IMR-90 (cell line): ENCODE results near the gene USP20. TPM values are rescaled to one million over a fixed set of nuclear protein-coding genes. Genes with fewer than 3 reads are reported as not detected.

ENCODE experiments used
- ATAC-seq: fragments of 200-7000 bp; cut with Tn5 transposase; 2 replicates; pipeline ENCODE4 v1.9.1; 2020; ENCODE audit warnings: low read depth, mild to moderate bottlenecking, moderate library complexity
- BruUV-seq: library from RNA; stranded (reverse); fragments of 400-500 nt; replicated peaks from 2 replicates; lab custom pipeline; 2021; lab: Mats Ljungman, UMichigan
- CTCF ChIA-PET: fragments of 300-600 bp; formaldehyde crosslinking; extraction: SDS; loops from one replicate; lab custom pipeline; 2021; ENCODE audit warnings: antibody characterized with exemption; lab: Yijun Ruan, JAX
- POLR2A ChIA-PET: fragments of 300-600 bp; sonication (Branson Sonifier 250); formaldehyde crosslinking; loops from one replicate; lab custom pipeline; 2022; ENCODE audit warnings: antibody characterized with exemption; ENCODE audit not compliant: unreplicated experiment; lab: Charles Lee
- DNase-seq: peaks from one replicate; pipeline ENCODE4 v3.0.0; 2013
- H2AFZ ChIP-seq: replicated peaks from 2 replicates; pipeline ENCODE3; 2013; ENCODE audit warnings: low read length, mild to moderate bottlenecking; ENCODE audit not compliant: poor library complexity
- H2AK5ac ChIP-seq: 2 replicates; pipeline ENCODE4 v1.6.1; 2013; ENCODE audit warnings: low read depth, low read length, inconsistent platforms
- H2AK9ac ChIP-seq: replicated peaks from 2 replicates; pipeline ENCODE3; 2013; ENCODE audit warnings: mild to moderate bottlenecking, low read depth, low read length, moderate library complexity; ENCODE audit not compliant: poor library complexity
- H2BK120ac ChIP-seq: 2 replicates; pipeline ENCODE4 v1.6.1; 2013; ENCODE audit warnings: low read depth, low read length, inconsistent platforms
- H2BK15ac ChIP-seq: 3 replicates; pipeline ENCODE4 v1.6.1; 2013; ENCODE audit warnings: low read depth, low read length, inconsistent platforms
- H2BK20ac ChIP-seq: 2 replicates; pipeline ENCODE4 v1.6.1; 2013; ENCODE audit warnings: low read depth, mild to moderate bottlenecking, inconsistent platforms, low read length, moderate library complexity
- H2BK5ac ChIP-seq: 2 replicates; pipeline ENCODE4 v1.6.1; 2013; ENCODE audit warnings: mild to moderate bottlenecking, low read depth, low read length, inconsistent platforms; ENCODE audit not compliant: poor library complexity, severe bottlenecking
- H3K14ac ChIP-seq: replicated peaks from 2 replicates; pipeline ENCODE4 v1.6.1; 2013; ENCODE audit warnings: low read depth, low read length, inconsistent platforms
- H3K18ac ChIP-seq: 2 replicates; pipeline ENCODE4 v1.6.1; 2013; ENCODE audit warnings: low read depth, low read length, control low read depth
- H3K23ac ChIP-seq: 2 replicates; pipeline ENCODE4 v1.6.1; 2013; ENCODE audit warnings: low read depth, low read length, inconsistent platforms
- H3K27ac ChIP-seq: 2 replicates; pipeline ENCODE4 v1.5.1; 2013; ENCODE audit warnings: mild to moderate bottlenecking, control low read depth, low read length; ENCODE audit not compliant: insufficient read depth
- H3K27me3 ChIP-seq: 2 replicates; pipeline ENCODE4 v1.6.1; 2013; ENCODE audit warnings: low read length; ENCODE audit not compliant: control insufficient read depth, insufficient read depth
- H3K36me3 ChIP-seq: 2 replicates; pipeline ENCODE4 v1.6.1; 2013; ENCODE audit warnings: low read length, mixed read lengths; ENCODE audit not compliant: control insufficient read depth, insufficient read depth
- H3K4ac ChIP-seq: 2 replicates; pipeline ENCODE4 v1.6.1; 2013; ENCODE audit warnings: low read depth, low read length, inconsistent platforms
- H3K4me1 ChIP-seq: 2 replicates; pipeline ENCODE4 v1.6.1; 2013; ENCODE audit warnings: low read length, mixed read lengths; ENCODE audit not compliant: control insufficient read depth, insufficient read depth
- H3K4me2 ChIP-seq: 2 replicates; pipeline ENCODE4 v1.6.1; 2013; ENCODE audit warnings: low read depth, mild to moderate bottlenecking, control low read depth, low read length, moderate library complexity
- H3K4me3 ChIP-seq: 2 replicates; pipeline ENCODE4 v1.5.1; 2013; ENCODE audit warnings: low read depth, mild to moderate bottlenecking, control low read depth, low read length, moderate library complexity; ENCODE audit not compliant: insufficient read depth
- H3K56ac ChIP-seq: 2 replicates; pipeline ENCODE4 v1.6.1; 2013; ENCODE audit warnings: low read length, inconsistent platforms; ENCODE audit not compliant: insufficient read depth; ENCODE audit errors: extremely low read depth
- H3K79me1 ChIP-seq, 2 experiments: 2 replicates each; pipeline ENCODE4 v1.6.1; 2013; ENCODE audit warnings: low read length in 2 of 2, inconsistent platforms in 1 of 2, low read depth in 1 of 2
- H3K9ac ChIP-seq: 2 replicates; pipeline ENCODE4 v1.6.1; 2013; ENCODE audit warnings: low read depth, low read length, control low read depth
- H3K9me1 ChIP-seq: 2 replicates; pipeline ENCODE4 v1.6.1; 2013; ENCODE audit warnings: low read length, inconsistent platforms; ENCODE audit not compliant: insufficient read depth
- H3K9me3 ChIP-seq: 2 replicates; pipeline ENCODE4 v1.6.1; 2013; ENCODE audit warnings: low read length; ENCODE audit not compliant: control insufficient read depth, insufficient read depth
- H4K20me1 ChIP-seq: 2 replicates; pipeline ENCODE4 v1.6.1; 2013; ENCODE audit warnings: low read length, inconsistent platforms; ENCODE audit not compliant: insufficient read depth
- H4K5ac ChIP-seq: 2 replicates; pipeline ENCODE4 v1.6.1; 2013; ENCODE audit warnings: mild to moderate bottlenecking, low read depth, low read length, control low read depth
- H4K8ac ChIP-seq, 2 experiments: 2 replicates each; pipeline ENCODE4 v1.6.1; 2013; ENCODE audit warnings: low read depth in 2 of 2, low read length in 2 of 2, control low read depth in 1 of 2, inconsistent platforms in 1 of 2
- H4K91ac ChIP-seq: 2 replicates; pipeline ENCODE4 v1.6.1; 2013; ENCODE audit warnings: low read depth, low read length, inconsistent platforms; ENCODE audit not compliant: insufficient read depth
- MAZ ChIP-seq: IDR thresholded peaks from 2 replicates; pipeline ENCODE4 v1.6.1; 2012; ENCODE audit warnings: low read depth, mild to moderate bottlenecking, low read length, improper control_type of control experiment, moderate library complexity, borderline replicate concordance
- MXI1 ChIP-seq: IDR thresholded peaks from 2 replicates; pipeline ENCODE4 v1.6.1; 2012; ENCODE audit warnings: low read depth, mild to moderate bottlenecking, low read length, moderate library complexity, borderline replicate concordance
- POLR2A ChIP-seq: IDR thresholded peaks from 2 replicates; pipeline ENCODE4 v1.6.1; 2012; ENCODE audit warnings: mild to moderate bottlenecking, low read depth, low read length
- RFX5 ChIP-seq: IDR thresholded peaks from 2 replicates; pipeline ENCODE4 v1.8.0; 2012; ENCODE audit warnings: low read depth, mild to moderate bottlenecking, low read length, moderate library complexity
- WGBS, 2 experiments: methylation state at CpG; one replicate each; pipeline versions ENCODE4 v1.1.5 to v1.1.7; 2013; ENCODE audit warnings: missing lambda C conversion rate in 2 of 2; ENCODE audit not compliant: insufficient read length in 1 of 2; ENCODE audit errors: extremely low coverage in 2 of 2; 5-methylcytosine and 5-hydroxymethylcytosine counted together
- dilution Hi-C: fragments of 300-500 bp; cut with HindIII; formaldehyde crosslinking; loops from one replicate; pipeline ENCODE4 v1.14.3; 2018; ENCODE audit warnings: low sequenced_read_pairs; ENCODE audit not compliant: unreplicated experiment
- in situ Hi-C: fragments of 300-500 bp; cut with MboI; formaldehyde crosslinking; loops from 3 replicates; pipeline ENCODE4 v1.14.3; 2019; ENCODE audit warnings: low sequenced_read_pairs, inconsistent platforms, mixed read lengths
- intact Hi-C: fragments of 100-400 bp; cut with micrococcal nuclease; formaldehyde crosslinking; loops from 2 replicates; pipeline ENCODE4 v1.10.0; 2022
- polyA plus RNA-seq, 3 experiments: library from polyadenylated mRNA; depleted of rRNA; stranded (reverse); fragments of >200 nt; gene quantifications; 2 replicates each; pipeline ENCODE4 v1.2.3, GENCODE V29; 2012; ENCODE audit warnings: low replicate concordance in 1 of 3
- total RNA-seq: library from RNA; depleted of rRNA; stranded (reverse); fragments of >200 nt; gene quantifications from 2 replicates; pipeline ENCODE4 v1.2.3, GENCODE V29; 2012
- TF ChIP-seq, protein P1 (sequence below): fragments of 150-350 bp; IDR thresholded peaks from 2 replicates; pipeline ENCODE4 v1.6.1; 2017; ENCODE audit warnings: mild to moderate bottlenecking, antibody characterized with exemption, low read length, low read depth

The USP20 gene
- total and polyA plus RNA-seq, 2 of the 4 experiments (the other 2 are of a cell fraction): 3.8 to 21.6 TPM

DNA sequence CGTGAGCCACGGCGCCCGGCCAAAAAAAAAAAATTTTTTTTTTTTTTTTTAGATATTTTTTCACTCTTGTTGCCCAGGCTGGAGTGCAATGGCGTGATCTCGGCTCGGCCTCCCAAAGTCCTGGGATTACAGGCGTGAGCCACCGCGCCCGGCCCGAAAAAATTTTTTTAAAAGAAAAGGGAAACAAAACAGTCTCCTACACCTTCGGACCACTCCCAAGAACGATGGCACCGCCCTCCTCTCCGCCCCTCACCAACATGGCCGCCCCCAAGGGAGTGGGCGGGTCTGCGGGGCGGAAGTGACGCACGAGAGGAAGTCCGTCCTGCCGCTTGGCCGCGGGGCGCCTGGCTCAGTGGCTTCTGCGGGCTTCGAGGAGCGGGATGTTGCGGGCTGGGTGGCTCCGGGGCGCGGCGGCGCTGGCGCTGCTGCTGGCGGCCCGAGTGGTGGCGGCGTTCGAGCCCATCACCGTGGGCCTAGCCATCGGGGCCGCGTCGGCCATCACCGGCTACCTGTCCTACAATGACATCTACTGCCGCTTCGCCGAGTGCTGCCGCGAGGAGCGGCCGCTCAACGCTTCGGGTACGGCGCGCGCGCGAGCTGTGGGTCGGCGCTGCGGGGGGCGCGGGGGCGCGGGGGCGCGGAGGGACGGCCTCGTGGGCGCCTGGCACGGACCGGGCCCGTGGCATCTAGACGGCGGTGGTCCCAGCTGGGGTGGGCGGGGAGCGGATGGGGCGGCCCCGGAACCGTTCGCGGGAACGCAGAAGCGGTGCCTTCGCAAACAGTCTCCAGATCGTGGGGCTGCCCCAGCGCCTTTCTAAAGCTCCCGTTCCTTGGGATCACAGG is 32.2 kb upstream of the USP20 start, which contains the start of gene TOR1B:
Gene TOR1B, plus strand, starts transcription at position 352 of the 843 bp plus-strand sequence. Its CDS starts 29 bp downstream, at position 381.
- H2AFZ ChIP-seq: peak within 1 kb of the TSS; percentile 99
- H3K9me3 ChIP-seq: no peaks in the 10 kb centered on the region
- peaks cover 23 to 25% of the 10 kb centered on the region in 2 experiments for H3K79me1 ChIP-seq
- peak within 1 kb of the TSS; percentile 99 for H3K4me2 ChIP-seq
- H3K23ac ChIP-seq: peak within 1 kb of the TSS; percentile 80; the same call in 1 of the 2 replicates
- BruUV-seq: no TSS peak
- peak within 1 kb of the TSS; percentile 51 for H3K4ac ChIP-seq
- peak within 1 kb of the TSS; percentile 71 for H3K4me3 ChIP-seq
- H2BK120ac ChIP-seq: no peak within 1 kb of the TSS
- no peak for TF ChIP-seq RFX5
- TF ChIP-seq MAZ: peak; percentile 36; the same call in 1 of the 2 replicates
- TF ChIP-seq, protein P1, sequence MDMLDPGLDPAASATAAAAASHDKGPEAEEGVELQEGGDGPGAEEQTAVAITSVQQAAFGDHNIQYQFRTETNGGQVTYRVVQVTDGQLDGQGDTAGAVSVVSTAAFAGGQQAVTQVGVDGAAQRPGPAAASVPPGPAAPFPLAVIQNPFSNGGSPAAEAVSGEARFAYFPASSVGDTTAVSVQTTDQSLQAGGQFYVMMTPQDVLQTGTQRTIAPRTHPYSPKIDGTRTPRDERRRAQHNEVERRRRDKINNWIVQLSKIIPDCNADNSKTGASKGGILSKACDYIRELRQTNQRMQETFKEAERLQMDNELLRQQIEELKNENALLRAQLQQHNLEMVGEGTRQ: no peak
- peak; percentile 88 for TF ChIP-seq POLR2A
- TF ChIP-seq MXI1: peak; percentile 64; the same call in 1 of the 2 replicates
- H3K14ac ChIP-seq: peak within 1 kb of the TSS; percentile 6; the same call in 1 of the 2 replicates
- dilution Hi-C loops: no loop called here
- ATAC-seq: peak; percentile 97
- intact Hi-C loops: no loop called here
- H3K9ac ChIP-seq: peak within 1 kb of the TSS; percentile 83
- no peak within 1 kb of the TSS for H2BK15ac ChIP-seq
- H2BK5ac ChIP-seq: no peak within 1 kb of the TSS
- H3K36me3 ChIP-seq: peaks cover 8% of the 10 kb centered on the region
- H3K56ac ChIP-seq: peak within 1 kb of the TSS; percentile 18; the same call in 1 of the 2 replicates
- H3K9me1 ChIP-seq: peaks cover 3% of the 10 kb centered on the region; the same call in 1 of the 2 replicates
- DNase-seq: peak; percentile 87
- peak within 1 kb of the TSS; percentile 45; the same call in 1 of the 2 replicates for H3K27ac ChIP-seq
- peak within 1 kb of the TSS in 1 of 2 experiments; percentile 69; a peak in 1 of 4 replicates for H4K8ac ChIP-seq
- peak within 1 kb of the TSS; percentile 52; the same call in 1 of the 2 replicates for H4K91ac ChIP-seq
- ChIA-PET POLR2A (no interaction called here), CTCF (interaction anchor here (0.6 kb wide), 1 partner anchor 60 kb away, joined by 4 read pairs; no protein-coding TSS in a partner anchor)
- peaks cover 6% of the 10 kb centered on the region for H3K4me1 ChIP-seq
- H2AK5ac ChIP-seq: 0 out of 2 replicates have a peak within 1 kb of the TSS, but pooled peaks have one; percentile 15
- H3K27me3 ChIP-seq: no peaks in the 10 kb centered on the region; the same call in 1 of the 2 replicates
- H4K5ac ChIP-seq: no peak within 1 kb of the TSS
- in situ Hi-C loops: no loop called here
- peaks cover 6% of the 10 kb centered on the region; the same call in 1 of the 2 replicates for H4K20me1 ChIP-seq
- H2BK20ac ChIP-seq: no peak within 1 kb of the TSS
- H3K18ac ChIP-seq: no peak within 1 kb of the TSS
- WGBS, 2 experiments: 0% methylated on average over 66 of the region's 93 CpGs; no CpG with 5 or more reads in 1 of the 2 experiments
- peak within 1 kb of the TSS; percentile 69 for H2AK9ac ChIP-seq
